NCI-H1694 (cell line): Measurements from ENCODE around the gene DHDH.

Source experiments
- DNase-seq: peaks from one replicate; lab custom pipeline; 2025; lab: John Stamatoyannopoulos, UW

Gene DHDH

DNA sequence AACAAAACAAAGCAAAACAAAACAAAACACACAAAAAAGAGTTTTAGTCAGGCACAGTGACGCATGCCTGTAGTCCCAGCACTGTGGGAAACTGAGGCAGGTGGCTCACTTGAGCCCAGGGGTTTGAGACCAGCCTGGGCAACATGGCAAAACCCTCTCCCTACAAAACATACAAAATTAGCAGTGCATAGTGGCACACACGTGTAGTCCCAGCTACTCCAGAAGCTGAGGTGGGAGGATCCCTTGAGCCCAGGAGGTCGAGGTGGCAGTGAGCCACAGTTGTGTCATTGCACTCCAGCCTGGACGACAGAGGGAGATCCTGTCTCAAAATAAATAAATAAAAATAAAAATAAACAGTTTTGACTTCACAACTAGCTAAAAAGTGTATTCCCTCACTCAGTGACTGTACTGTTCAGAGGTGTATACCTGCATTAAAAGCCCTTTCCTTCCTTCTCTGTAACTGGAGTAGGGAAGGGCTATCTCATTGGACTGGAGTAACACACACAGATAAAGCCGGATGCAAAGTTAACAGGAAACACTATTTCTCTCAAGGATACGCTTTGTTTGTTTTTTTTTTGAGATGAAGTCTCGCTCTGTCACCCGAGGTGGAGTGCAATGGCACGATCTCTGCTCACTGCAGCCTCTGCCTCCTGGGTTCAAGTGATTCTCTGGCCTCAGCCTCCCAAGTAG, 17.5 kb downstream of the DHDH start:
- no peak for DNase-seq

DNA sequence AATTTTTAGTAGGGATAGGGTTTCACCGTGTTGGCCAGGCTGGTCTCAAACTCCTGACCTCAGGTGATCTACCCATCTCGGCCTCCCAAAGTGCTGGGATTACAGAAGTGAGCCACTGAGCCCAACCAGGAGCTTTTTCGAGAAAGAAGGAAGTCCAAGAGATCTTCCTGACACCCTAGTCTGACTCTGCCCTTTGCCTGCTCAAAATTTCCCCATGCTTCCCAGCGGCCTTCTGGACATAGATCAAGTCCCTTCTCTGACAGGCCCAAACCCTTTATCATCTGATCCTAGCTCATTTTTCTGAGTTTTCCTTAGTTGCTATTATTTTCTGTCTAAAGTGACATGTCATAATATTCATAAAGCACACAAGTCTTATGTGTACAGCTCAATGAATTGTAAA, 19.6 kb downstream of the DHDH start:
- DNase-seq, result no peak

DNA sequence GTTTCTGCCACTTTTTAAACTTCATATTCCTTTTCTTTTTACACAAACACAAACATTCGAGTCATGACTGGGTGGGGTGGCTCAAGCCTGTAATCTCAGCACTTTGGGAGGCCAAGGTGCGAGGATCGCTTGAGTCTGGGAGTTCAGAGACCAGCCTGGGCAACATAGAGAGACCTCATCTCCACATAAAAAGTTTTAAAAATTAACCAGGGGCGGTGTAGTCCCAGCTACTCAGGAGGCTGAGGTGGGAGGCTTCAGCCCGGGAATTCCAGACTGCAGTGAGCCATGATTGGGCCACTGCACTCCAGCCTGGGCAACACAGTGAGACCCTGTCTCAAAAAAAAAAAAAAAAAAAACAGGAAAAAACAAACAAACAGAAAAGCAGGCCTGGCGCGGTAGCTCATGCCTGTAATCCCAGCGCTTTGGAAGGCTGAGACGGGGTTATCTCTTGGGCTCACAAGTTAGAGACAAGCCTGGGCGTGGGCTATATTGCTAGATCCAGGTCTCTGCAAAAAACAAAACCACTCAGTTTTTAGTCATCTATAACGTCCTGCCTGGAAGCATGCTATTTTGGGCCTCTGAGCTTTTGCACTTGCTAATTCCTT, 20.6 kb downstream of the DHDH start:
- no peak for DNase-seq

GRCh38 chr19:48954595-48955307, 21.3 kb downstream of the DHDH start, which contains the start of gene BAX:
TSS of gene BAX (plus strand) at chr19:48954875. CDS start at chr19:48954929, 54 bp downstream.
- peak; percentile 97 for DNase-seq

GRCh38 chr19:48955308-48955958, 21.9 kb downstream of the DHDH start:
- DNase-seq, result no peak

GRCh38 chr19:48958006-48958405, 24.5 kb downstream of the DHDH start:
- no peak for DNase-seq

- no peak for DNase-seq
Measured at GRCh38 chr19:48959341-48960239, 26.1 kb downstream of the DHDH start.

DNA sequence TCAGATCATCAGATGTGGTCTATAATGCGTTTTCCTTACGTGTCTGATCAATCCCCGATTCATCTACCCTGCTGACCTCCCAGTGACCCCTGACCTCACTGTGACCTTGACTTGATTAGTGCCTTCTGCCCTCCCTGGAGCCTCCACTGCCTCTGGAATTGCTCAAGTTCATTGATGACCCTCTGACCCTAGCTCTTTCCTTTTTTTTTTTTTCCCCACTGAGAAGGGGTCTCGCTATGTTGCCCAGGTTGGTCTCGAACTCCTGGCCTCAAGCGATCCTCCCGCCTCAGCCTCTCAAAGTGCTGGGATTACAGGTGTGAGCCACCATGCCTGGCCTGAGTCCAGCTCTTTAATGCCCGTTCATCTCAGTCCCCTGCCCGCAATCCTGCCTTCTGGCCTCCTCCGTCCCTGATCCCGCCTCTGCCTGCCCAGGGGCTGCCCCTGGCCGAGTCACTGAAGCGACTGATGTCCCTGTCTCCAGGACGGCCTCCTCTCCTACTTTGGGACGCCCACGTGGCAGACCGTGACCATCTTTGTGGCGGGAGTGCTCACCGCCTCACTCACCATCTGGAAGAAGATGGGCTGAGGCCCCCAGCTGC, 27.7 kb downstream of the DHDH start:
- no peak for DNase-seq

GRCh38 chr19:48961673-48962028, 28.2 kb downstream of the DHDH start:
- no peak for DNase-seq

- no peak for DNase-seq
Measured at GRCh38 chr19:48962029-48962848, 28.7 kb downstream of the DHDH start.

GRCh38 chr19:48962849-48963165, 29.3 kb downstream of the DHDH start:
- DNase-seq, result no peak

DNA sequence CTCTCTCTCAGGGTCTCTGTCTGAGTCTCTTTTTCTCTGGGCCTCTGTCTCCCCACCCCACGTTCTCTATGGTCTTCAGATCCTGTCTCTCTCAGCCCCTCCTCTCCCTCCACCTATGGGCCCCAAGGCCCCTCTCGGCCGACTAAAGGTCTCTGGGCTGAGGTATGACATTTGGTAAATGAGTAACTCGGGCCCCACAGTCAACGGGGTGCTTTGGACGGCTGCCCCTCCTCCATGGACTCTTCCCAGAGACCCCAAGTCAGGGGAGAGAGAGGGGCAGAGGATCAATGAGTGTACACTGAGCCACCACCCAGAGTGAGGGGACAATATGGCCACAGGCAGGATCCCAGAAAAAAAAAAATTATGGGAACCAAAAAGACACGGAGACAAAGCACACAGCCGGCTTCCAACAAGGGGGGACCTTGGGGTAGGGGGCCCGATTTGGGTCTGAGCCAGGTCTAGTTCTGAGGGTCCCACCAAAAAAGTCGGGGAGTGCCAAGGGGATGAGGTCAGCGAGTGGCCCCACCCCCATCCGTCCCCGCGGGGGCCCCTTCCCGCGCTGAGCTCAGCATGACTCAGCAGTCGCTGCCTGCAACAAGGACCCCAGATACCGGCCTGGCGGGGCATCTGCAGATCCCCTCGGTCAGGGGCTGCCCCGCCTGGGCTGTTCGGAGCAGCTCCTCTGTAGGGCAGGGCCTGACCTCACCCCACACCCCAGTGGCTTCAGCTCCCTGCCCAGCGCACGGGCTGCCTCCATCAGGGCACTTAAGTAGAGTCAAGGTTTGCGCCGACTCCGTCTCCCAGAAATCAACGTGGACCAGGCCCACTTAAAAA, 30.1 kb downstream of the DHDH start:
- DNase-seq, result no peak

GRCh38 chr19:48964205-48965039, 30.9 kb downstream of the DHDH start:
- no peak for DNase-seq

- peak; percentile 93 for DNase-seq
Measured at GRCh38 chr19:48965040-48965805, 31.7 kb downstream of the DHDH start, which contains the start of gene FTL. TSS of gene FTL (plus strand) at chr19:48965309. CDS start at chr19:48965508, 199 bp downstream.

DNA sequence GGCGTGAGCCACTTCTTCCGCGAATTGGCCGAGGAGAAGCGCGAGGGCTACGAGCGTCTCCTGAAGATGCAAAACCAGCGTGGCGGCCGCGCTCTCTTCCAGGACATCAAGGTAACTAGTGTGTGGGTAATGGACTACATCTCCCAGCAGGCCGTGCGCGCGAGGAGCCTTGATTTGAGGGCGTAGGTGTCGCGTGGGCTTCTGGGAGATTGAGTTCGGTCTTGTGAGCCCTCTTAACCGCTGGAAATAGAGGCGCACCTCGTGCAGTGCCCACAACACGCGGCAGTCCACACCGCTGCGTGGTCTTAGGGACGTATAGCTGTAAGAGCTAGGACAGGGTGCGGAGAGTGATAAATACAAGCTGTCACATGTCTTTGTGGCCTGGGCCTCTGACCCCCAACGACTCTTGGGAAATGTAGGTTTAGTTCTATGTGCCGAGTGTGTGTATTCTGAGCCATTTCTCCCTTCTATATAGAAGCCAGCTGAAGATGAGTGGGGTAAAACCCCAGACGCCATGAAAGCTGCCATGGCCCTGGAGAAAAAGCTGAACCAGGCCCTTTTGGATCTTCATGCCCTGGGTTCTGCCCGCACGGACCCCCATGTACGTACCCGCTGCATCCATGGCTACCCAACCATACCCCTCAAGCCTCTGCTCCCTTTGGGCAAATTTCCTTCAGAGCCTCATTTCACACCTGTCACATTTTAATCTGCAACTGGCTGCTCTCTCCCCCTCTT, 32.5 kb downstream of the DHDH start:
- DNase-seq, result peak; percentile 87

DNA sequence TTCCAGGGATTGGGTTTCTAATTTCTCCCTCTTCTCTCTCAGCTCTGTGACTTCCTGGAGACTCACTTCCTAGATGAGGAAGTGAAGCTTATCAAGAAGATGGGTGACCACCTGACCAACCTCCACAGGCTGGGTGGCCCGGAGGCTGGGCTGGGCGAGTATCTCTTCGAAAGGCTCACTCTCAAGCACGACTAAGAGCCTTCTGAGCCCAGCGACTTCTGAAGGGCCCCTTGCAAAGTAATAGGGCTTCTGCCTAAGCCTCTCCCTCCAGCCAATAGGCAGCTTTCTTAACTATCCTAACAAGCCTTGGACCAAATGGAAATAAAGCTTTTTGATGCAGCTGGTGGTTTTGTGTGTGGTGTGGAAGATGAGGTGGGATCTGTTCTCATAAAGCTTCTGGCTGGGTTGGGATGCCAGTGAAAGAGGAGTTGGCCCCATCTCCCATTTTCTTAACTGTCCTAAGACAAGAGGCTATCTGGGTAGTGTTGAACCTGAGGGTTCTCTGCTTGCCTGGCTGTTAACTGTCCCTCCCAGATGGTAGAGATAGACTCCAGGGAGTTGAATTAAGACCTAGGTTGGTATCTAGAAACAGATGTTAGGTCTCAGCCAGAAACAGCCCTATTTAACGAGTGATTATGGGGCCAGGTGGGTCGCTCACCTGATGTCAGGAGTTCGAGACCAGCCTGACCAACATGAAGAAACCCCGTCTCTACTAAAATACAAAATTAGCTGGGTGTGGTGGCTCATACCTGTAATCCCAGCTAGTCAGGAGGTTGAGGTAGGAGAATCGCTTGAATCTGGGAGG, 33.2 kb downstream of the DHDH start:
- no peak for DNase-seq
